Activated naive CD8-positive, alpha-beta T cell treated with anti-CD3 and anti-CD28 coated beads, Interleukin-2, amount 50 U/mL, for 16 hours (primary cell): ENCODE measurements around the gene GPC1.

Experiments
- DNase-seq: peaks from one replicate; pipeline ENCODE4 v3.0.0-alpha.2; 2020; ENCODE audit warnings: low read depth, low spot score

GPC1 gene

DNA sequence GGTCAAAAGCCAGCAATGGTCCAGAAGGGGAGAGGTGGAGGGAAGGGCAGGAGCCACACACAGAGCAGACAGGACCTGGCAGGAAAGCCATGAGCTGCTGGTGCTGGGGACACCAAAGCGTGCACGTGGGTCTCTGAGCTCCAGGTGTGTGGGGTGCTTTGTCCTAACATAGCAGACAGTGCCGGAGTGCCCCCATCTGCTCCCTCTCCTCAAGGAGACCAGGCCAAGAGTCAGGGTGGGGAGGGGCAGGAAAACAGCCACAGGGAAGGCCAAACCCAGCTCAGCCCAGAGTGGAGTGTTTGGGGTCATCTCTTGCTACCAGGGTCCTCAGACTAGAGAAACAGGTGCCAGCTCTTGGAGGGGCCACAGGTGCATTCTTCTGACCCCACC, 4.2 kb upstream of the GPC1 start:
- DNase-seq = no peak

DNA sequence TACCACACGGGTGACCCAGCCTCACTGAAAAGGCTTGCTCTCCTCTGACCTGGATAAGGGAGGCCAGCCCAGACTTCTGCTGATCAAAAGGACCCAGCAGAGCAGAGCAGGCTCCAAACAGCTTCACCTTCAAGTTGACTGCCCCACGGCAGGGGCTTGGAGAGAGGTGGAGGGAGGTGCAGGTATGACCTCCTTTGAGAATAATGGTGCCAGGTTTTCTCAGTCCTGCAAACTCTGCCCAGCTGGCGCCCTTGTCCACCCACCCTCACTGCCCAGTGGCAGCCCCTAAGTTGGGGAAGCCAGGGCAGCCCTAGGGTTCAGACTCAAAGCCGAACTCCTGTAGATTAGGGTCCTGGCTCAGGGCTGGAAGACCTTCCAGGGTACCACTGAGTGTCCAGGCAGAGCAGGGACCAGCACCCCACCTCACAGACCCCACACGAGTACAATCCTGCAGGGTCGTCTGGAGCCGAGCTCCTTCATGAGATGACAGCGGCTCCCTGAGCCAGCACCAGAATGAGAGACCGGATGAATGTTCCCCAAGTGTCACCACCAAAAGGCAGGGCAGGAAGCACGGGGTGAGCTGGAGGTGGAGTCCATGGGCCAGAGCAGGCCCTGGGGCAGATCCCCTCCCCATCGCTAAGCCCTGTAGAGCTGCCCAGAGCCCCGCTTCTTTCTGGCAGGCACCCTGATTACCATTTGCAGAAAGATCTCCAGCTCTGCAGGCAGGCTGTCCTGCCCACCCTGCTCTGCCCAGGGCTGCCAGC, 3.6 kb upstream of the GPC1 start:
- DNase-seq = no peak

DNA sequence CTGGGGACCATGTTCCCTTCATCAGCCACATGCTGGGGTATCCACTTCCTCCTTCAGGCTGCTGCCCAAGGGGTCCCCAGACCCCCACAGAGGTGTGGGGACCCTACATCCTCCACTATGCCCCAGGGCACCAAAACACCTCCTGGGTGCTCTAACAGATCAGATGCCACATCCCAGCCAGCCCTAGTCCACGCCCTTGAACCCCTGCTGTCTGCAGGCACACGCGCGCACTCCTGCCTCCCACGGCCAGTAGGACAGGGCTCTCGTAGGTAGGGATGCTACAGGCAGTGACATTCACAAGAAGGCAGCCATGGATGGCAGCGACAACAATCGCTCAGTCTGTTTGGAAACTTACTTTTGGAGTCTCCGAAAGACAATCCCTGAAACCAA, 3.0 kb upstream of the GPC1 start:
- no peak for DNase-seq

DNA sequence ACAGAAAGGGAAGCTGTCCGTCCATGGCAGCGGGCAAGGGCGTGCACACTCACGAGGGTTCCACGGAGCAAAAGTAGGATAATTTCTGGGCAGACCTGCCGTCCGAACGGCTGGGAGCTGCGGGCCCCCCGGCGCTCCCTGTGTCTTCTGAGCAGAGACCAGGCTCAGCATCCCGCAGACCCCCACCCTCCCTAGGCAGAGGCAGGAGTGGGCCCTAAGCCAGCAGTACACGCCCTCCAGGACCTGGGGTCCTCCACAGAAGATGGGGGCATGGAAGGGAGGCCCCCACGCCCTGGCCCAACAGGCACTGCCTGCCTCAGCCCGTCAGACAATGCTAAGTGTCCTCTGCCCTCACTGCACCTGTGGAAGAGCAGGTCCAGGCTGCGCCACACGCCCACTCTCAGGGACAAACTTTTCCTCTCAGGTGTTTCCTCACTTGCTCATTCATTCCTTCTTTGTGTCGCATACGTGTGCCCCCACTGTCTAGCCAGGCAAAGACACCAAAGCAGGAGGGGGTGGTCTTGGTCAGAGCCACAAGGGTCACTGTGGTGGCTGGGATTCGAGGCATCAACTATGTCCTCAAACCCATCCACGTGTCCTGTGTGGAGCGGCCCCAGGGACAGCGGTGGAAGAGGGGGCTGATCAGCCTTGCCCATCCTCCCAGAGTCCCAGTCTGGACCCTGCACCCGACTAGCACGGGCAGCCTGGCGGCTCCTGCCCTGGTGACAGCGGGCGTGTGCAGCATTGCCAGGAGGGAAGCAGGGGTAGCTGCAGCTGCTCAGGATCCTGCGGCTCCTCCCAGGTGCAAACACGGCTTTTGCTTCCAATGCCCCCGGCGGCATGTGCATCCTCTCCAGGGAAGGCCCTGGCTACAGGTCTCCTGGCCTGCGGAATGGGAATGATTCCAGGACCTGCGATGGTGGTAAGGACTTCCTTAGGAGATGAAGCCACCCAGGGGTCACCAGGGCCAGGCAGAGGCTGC, 2.4 kb upstream of the GPC1 start:
- no peak for DNase-seq

DNA sequence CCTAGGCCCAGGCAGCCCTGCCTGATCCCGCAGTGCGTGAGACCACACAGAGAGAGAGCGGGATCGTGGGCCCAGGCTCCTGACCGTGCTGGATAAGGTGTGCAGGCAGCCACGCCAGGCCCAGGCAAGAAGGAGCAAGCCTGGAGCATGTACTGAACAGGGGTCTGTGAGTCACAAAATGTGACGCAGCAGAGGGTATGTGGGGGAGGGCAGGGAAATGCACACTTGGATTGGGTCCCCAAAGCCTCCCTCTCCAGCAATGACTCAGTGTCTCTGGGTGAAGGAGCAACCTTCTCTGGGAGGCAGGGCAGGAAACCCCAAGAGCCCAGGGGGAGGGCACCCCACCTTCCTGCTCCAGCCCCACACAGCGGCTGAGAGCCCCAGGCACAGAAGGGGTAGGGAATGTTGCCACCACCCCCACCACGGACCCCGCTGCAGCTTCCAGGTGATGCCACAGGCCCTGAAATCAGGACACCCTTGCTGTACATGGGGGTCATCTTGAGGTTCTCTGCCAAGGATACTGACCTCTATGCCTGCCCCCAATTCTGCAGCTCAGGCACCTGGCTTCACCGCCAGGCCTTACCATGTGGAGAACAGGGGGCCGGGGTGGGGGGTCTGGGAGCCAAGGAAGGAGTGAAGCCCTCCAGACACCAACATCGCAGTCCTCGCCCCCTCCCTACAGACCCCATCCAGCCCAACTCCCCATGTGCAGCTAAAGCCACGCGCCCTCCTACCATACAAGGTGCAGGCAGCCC, 1.3 kb upstream of the GPC1 start:
- DNase-seq = no peak

DNA sequence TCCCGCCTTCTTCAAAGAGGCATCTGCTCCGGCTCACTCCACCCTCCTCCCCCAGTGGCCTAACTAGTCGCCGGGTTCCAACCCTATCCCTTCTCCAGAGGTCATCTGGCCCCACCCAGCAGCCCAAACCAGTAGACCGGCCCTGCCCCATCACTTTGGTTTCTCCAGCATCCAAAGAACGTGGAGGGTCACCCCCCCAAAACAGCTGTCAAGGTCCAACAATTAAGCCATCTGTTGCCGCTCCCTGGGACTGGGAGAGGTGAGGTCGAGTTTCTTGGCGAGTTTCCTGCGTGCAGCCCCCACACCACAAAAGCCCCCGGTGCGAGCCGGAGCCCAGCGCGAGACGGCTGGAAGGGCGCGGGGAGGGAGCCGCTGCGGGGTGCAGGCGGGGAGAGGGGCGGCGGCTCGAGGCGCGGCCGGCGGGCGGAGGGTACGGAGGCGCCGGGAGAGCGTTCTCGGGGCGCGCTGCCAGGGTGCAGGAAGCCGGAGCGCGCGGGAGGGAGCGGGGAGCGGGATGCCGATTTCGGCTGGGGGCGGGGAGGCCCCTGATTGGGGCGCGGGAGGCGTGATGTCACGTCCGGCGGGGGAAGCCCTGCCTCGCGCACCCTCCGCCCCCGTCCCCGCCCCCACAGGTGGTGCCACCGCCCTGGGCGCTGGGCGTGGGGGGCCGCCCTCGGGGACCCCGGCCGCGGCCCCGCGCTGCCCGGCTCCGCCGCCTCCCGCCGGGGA, 571 bp upstream of the GPC1 start:
- peak; percentile 67 for DNase-seq

DNA sequence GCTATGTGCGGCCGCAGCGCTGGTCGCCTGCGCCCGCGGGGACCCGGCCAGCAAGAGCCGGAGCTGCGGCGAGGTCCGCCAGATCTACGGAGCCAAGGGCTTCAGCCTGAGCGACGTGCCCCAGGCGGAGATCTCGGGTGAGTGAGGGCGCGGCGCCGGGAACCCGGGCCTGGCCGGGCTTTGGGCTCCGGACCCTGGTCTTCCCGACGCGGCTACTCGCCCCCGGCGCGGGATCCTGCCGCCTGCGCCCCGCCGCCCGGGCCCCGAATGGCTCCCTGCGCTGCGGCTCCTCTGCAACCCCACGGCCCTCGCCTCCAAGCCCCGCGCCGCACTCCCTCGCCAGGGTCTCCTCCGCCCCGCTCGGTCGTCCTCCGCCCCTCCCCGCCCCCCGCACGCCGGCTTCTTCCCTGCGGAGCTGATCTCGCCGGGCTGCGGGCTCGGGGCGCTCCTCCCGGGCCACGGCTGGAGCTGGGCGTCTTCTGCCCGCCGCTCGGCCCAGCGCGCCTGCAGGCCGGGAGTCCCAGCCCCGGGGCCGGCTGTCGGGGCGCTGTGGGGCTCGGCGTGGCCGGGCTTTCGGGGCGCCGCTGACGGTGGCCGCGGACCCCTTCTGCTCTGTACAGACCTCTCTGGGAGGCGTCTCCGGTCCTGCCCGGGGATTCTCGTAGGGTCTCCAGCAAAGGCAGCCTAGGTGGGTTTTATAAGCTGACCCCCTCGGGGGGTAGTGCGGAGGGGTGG, 652 bp downstream of the GPC1 start:
- DNase-seq = no peak

DNA sequence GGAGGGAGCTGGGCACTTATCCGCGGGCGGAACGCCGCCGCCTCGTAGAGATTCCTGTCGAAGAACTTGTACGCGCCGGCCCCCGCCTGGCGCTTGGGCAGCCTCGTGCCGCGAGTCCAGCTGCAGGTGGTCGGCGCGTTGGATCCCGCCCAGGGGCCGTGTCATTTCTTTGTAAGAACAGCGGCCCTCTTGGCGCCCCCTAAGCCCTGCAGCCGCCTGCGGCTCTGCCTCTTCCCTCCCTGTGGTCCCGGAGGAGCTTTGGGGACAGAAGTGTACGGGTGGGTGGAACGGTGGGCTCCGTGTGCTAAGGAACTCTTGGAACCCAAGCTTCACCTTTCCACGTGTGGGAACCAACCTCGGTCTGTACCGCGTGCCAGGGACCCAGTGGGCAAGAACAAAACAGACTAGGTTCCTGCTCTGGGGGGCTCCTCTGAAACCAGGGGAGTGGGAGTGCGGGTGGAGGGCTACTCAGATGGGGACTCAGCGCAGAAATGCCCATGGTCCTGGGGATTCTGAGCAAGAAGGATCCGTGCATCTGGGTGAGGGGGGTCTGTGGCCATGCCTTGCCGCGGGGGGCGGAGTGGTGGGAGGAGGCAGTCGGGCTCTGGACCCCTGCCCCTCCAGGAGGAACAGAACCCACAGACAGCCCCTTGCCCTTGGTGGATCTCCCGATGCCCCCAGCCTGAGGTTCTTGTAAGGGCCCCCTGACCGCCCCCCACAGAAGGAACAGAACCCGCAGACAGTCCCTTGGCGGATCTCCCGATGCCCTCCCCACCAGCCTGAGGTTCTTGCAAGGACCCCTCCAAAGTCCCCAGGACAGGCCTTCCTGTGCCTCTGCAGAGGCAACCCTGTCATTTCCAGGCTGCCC, 1.5 kb downstream of the GPC1 start:
- no peak for DNase-seq

DNA sequence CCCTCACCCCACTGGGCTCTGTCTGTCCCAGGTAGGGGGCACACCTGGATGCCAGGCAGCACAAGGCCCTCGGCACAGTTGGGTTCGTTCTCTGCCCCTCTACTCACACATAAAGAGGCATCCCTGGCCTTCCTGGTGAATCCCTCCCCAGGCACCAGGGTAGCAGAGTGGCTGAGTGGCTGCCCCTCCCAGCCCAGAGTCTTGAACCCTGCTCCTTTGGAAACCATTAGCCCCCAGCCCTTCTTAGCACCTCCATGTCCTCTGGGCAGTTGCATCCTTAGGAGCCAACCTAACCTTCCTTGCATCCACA, 2.0 kb downstream of the GPC1 start:
- no peak for DNase-seq

DNA sequence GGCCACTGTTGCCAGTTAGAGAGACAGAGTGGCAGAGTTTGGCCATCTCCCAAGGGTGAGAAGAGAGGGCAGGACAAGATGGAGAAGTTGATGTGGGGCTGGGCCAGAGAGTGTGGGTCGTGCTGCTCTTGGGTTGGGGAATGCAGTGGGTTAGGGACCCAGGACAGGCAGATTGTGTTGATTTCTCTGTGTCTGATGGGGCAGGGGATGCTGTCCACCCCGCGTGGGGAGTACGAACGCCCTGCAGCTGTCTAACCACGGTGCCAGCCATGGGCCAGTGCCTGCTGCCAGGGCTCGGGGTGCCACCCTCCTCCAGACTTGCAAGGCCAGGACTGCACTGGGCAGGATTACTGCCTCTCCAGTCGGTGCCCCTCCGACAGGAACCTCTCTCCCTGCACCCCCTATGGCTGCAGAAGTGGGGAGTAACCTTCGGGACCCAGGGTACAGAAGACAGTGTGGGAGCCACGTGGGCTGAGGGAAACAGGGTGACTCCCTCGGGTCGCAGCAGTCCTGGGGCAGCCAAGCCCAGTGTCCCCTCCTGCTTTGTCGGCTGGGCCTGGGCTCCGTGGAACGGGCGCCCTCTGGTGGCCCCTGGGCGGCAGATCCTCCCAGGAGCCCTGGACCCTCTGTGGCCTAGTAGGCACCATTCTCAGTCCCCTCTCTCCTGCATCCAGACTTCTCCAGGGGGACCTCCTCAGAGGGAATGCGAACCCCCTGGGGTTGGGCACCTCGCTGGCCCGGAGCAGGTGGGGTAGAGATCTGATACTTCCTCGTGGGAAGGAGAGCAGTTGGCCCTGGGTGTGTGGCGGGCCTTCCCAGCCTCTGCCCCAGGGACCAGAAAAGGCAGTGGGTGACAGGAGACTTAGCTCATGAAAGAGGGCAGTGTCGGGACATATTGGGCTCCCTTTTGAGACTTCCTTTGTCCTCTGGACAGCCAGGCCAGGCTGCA, 2.7 kb downstream of the GPC1 start:
- peak; percentile 31 for DNase-seq

DNA sequence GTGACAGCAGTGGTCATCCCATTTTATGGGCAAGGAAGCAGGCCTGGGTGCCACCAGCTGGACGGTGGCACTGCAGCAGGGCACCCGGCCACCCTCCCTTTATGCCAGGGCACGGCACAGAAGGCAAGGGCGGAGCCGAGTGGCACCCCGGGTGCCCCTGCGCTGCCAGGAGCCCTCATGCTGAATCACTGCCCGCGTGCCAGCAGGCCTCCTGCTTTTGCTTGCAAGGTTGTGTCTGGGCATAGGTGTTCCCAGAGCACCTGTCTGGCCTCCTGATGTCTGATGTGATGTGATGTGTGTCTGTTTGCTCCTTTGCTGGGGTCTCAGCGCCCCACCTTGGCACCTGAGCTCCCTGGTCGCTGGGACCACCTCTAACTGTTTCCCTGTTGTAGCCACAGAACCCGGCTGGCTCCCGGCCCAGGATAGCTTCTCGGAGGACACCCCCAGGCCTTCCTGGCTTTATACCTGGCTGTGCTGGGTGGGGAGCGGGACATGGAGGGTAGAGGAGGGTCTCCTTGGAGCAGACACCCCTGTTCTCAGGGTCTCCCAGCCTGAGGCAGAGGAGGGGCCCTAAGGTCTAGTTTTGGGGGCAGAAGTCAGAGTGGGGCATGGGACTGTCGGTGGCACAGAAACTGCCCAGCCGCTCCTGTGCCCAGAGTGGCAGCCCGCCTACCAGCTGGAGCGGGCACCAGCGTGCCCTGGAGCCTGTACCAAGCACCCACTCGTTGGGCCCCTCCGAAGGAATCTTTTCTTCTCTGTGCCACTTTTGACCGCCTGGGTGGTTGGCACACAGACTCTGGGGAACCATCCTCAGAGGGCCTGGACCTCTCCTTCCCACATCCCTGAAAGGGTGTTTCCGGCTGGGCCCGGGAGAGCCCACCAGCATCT, 3.6 kb downstream of the GPC1 start:
- DNase-seq = no peak

DNA sequence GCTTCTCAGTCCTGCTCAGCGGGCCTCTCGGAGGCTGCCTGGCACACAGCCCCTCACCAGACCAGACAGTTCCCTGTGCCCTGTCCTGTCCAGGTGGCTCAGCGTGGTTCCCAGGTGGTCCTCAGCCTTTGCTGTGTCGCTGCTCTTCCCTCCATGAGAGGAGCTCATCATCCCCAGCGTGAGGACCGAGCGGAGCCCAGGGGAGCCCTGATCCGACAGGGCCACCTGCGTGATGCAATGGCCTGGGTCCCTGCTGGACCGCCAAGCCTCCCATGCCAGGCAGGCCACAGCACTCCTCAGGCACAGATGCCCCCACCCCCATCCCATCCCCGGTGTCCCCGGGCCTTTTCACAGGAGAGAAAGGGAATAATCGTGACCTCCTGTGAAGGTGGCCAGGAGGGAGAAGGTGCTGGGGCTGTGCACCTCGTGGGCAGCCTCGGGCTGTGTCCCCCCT, 4.3 kb downstream of the GPC1 start:
- no peak for DNase-seq

DNA sequence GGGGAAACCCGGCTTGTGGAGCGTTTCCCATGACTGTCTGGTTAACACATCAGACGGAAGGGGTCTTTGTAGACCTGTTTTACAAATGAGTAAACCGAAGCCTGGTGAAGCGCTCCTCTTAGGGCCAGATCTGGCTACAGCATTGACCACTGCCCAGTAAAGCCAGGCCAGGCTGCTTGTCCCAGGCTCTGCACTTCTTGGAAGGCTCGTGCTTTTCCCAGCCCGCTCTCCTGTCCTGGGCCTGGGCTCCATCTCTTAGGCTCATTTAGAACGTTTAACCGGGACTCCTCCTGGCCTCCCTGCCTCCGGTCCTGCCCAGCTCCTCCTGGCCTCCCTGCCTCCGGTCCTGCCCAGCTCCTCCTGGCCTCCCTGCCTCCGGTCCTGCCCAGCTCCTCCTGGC, 4.8 kb downstream of the GPC1 start:
- DNase-seq = no peak

DNA sequence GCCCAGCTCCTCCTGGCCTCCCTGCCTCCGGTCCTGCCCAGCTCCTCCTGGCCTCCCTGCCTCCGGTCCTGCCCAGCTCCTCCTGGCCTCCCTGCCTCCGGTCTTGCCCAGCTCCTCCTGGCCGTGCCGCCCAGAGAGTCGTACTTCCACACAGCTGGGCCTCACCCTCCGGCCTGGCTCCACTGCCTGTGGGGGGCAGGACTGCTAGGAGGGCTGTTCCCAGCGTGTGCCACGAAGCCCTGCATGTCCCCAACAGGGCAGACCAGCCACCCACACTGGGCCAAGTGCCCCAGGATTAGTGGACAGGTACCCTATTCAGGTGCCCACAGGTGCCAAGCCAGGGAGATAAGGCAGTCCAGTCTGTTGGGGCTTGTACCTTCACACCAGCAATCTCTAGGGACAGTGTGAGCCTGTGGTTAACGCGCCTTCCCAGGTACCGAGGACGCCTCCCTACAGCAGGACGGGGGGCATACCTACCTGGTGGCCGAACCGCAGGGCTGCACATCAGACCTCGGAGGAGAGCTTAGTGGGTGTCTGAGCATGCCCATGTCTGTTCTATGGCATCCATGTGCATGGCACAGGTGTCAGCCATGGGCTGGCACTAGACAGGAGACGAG, 5.3 kb downstream of the GPC1 start:
- DNase-seq = no peak

DNA sequence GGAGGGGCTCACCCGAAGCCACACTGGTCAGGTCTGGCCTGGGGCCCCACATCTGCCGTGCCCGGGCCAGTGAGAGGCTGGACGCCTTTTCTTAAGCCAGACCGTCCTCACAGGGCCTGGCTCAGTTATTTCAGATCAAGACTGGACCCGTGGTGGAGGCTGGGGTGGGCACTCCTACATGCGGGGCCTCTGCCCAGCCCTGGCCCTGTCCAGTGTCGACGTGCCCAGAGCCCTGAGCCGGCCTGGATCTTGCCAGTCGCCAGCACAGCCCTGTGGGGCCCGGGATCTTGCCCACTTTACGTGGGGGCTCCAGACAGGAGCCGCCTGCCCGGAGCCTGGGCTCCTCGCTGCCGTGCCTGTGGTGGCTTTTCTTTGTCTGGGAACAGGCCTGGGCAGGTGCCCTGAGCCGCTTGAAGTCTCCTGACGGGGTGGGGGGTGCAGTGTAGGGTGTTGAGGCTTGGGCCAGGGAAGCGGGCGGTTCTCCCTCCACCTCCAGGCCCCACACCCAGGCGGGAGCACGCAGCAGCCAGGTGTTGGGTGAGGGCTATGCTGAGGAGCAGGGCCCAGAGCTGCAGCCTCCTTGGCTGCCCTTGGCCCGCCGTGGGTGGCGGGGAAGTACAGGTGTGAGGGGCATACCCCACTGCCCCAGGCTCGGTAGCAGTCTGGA, 6.0 kb downstream of the GPC1 start:
- no peak for DNase-seq

DNA sequence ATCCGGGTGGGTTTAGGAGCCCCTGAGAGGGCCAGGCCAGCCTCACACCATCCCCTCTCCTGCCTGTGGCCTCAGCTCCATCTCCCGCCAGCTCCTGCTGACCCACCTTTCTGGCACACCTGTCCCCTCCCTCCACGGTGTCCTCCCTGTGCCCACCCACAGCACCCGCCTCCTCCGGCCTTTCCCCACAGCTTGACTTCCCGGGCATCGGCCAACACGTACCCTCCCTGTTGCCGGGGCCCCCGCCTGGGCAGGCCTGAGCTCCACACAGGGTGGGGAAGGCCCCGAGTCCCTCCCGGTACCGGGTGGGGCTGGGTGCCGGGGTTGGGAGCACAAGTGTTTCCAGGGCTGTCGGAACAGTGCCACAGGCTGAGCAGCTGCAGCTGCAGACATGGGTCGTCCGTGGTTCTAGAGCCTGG, 6.5 kb downstream of the GPC1 start:
- no peak for DNase-seq
